Testis (tissue), 3 donors: ENCODE data around the gene PA2G4. TPM values are rescaled to one million over a fixed set of nuclear protein-coding genes. Genes with fewer than 3 reads are reported as not detected.
A peak's percentile ranks its signal among the peaks of the same experiment; 100 is the strongest.

Source experiments
- DNase-seq: peaks from one replicate; pipeline ENCODE4 v3.0.0-alpha.2; 2019
- H3K27ac ChIP-seq, 2 donors: fragments of 200-600 bp; sonication (generic); one replicate each; pipeline ENCODE4 v1.5.1; 2019
- H3K27me3 ChIP-seq: fragments of 200-600 bp; sonication (generic); one replicate; pipeline ENCODE4 v1.5.1; 2019
- H3K36me3 ChIP-seq: fragments of 200-600 bp; sonication (generic); one replicate; pipeline ENCODE4 v1.5.1; 2017; ENCODE audit warnings: low read depth; ENCODE audit errors: missing control alignments
- H3K4me1 ChIP-seq: fragments of 200-600 bp; sonication (generic); one replicate; pipeline ENCODE4 v1.5.1; 2019
- H3K4me3 ChIP-seq, 2 donors: fragments of 200-600 bp; sonication (generic); one replicate each; pipeline ENCODE4 v1.5.1; 2017 to 2019
- H3K9me3 ChIP-seq: fragments of 200-600 bp; sonication (generic); one replicate; pipeline ENCODE4 v1.5.1; 2017
- POLR2A ChIP-seq: fragments of 450-650 bp; IDR thresholded peaks from one replicate; pipeline ENCODE4 v1.6.1; 2017; ENCODE audit warnings: antibody characterized with exemption, mild to moderate bottlenecking, moderate library complexity
- WGBS, 2 donors: methylation state at CpG; one replicate each; pipeline ENCODE4 v1.1.5; 2018; 5-methylcytosine and 5-hydroxymethylcytosine counted together
- intact Hi-C: fragments of 100-400 bp; cut with DNase I; formaldehyde crosslinking; loops from one replicate; pipeline ENCODE4 v1.15.1; 2023; ENCODE audit warnings: low total_unique reads
- polyA plus RNA-seq: library from polyadenylated mRNA; stranded (reverse); fragments of 350-450 nt; fragmentation: Illumina TruSeq; extraction: RNeasy Lipid Tissue Mini Kit (QIAGEN cat#74804); gene quantifications from one replicate; pipeline ENCODE4 v1.2.3, GENCODE V29; 2014; ENCODE audit warnings: low read depth, low replicate concordance; ENCODE audit not compliant: insufficient read depth
- total RNA-seq, 2 donors: library from RNA; depleted of rRNA; stranded (reverse); fragments of >200 nt; gene quantifications; one replicate each; pipeline ENCODE4 v1.2.3, GENCODE V29; 2016
- TF ChIP-seq, protein P1 (sequence below), 3 experiments: fragments of 450-650 bp in 2 of 3; fragments of 200-600 bp in 1 of 3; sonication (generic) in 1 of 3; IDR thresholded peaks; one replicate each; pipeline ENCODE4 v1.5.1; 2016 to 2019; ENCODE audit warnings: antibody characterized with exemption in 3 of 3, mild to moderate bottlenecking in 2 of 3, moderate library complexity in 1 of 3

The PA2G4 gene
- total and polyA plus RNA-seq, 3 donors from 2014 or later: 61.0 to 190 (median 81.4) TPM

- 41 to 47% methylated on average over 6 of the region's 6 CpGs for WGBS, 2 donors
- Histone ChIP-seq H3K4me3 (peak overlapping the region; percentile 84 to 92), H3K36me3 (no peaks in the 10 kb centered on the region), H3K27ac (peak overlapping the region in 1 of 2 donors; percentile 41), H3K27me3 (no peaks in the 10 kb centered on the region), H3K4me1 (peaks cover 12% of the 10 kb centered on the region), H3K9me3 (no peaks in the 10 kb centered on the region)
- intact Hi-C loops: no loop called here
- no peak for DNase-seq
- no peak for TF ChIP-seq POLR2A
- TF ChIP-seq, protein P1, sequence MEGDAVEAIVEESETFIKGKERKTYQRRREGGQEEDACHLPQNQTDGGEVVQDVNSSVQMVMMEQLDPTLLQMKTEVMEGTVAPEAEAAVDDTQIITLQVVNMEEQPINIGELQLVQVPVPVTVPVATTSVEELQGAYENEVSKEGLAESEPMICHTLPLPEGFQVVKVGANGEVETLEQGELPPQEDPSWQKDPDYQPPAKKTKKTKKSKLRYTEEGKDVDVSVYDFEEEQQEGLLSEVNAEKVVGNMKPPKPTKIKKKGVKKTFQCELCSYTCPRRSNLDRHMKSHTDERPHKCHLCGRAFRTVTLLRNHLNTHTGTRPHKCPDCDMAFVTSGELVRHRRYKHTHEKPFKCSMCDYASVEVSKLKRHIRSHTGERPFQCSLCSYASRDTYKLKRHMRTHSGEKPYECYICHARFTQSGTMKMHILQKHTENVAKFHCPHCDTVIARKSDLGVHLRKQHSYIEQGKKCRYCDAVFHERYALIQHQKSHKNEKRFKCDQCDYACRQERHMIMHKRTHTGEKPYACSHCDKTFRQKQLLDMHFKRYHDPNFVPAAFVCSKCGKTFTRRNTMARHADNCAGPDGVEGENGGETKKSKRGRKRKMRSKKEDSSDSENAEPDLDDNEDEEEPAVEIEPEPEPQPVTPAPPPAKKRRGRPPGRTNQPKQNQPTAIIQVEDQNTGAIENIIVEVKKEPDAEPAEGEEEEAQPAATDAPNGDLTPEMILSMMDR (IDR thresholded peaks at IDR 0.05): no peak
Observed at GRCh38 chr12:56103066-56103711, 1.2 kb upstream of the PA2G4 start.

GRCh38 chr12:56103823-56104108 lies 593 bp upstream of the PA2G4 start:
- Histone ChIP-seq H3K36me3 (no peaks in the 10 kb centered on the region), H3K9me3 (no peaks in the 10 kb centered on the region), H3K27ac (peak overlapping the region; percentile 41 to 88), H3K4me3 (peak overlapping the region; percentile 84 to 92), H3K27me3 (no peaks in the 10 kb centered on the region), H3K4me1 (peaks cover 12% of the 10 kb centered on the region)
- 0 to 1% methylated on average over 8 of the region's 8 CpGs for WGBS, 2 donors
- intact Hi-C loops: no loop called here
- TF ChIP-seq POLR2A: no peak
- TF ChIP-seq, protein P1 (IDR thresholded peaks at IDR 0.05): no peak
- no peak for DNase-seq

DNA sequence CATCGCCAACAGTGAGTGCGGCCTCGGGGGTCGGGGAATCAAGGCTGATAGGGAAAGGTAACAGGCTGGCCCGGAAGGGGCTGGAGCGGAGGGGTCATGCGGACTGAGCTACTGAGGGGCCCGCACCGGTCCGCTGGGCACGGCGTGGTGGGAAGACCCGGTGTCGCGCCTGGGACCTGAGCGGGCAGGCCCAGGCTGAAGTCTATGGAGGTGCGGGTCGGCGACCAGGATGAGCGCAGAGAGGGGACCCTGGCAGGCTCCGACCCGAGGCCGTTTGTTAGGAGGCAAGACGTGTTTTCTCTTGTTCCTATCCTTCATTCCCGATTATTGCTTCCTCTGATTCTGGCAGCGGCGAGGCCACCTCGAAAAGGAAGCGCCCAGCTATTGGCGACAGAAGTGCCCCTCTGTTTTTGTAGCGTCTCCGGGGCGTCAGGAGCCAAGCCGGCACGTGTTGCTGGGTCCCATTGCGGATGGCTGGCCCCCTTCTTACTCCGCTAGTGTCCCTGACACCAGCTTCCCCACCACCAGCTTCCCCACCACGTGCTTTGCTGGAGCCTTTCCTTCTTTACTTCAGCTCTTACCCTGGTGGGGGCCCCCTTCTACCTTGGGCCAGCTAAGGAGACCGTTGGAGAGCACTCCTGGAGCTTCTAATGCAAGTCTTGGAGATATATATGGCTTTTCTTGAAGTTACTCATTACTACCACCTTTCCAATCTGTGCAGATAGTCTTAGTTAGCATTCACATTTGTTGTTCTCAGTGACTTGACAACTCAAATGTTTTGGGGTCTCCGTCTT lies 653 bp downstream of the PA2G4 start:
- 1% methylated on average over 36 to 40 of the region's 40 CpGs for WGBS, 2 donors
- TF ChIP-seq, protein P1 (IDR thresholded peaks at IDR 0.05): no peak
- no peak for TF ChIP-seq POLR2A
- intact Hi-C loops: no loop called here
- H3K36me3 ChIP-seq: no peaks in the 10 kb centered on the region
- peak overlapping the region; percentile 84 to 92 for H3K4me3 ChIP-seq
- H3K4me1 ChIP-seq: peaks cover 12% of the 10 kb centered on the region
- peak overlapping the region; percentile 41 to 88 for H3K27ac ChIP-seq
- H3K27me3 ChIP-seq: no peaks in the 10 kb centered on the region
- DNase-seq: no peak
- H3K9me3 ChIP-seq: no peaks in the 10 kb centered on the region

DNA sequence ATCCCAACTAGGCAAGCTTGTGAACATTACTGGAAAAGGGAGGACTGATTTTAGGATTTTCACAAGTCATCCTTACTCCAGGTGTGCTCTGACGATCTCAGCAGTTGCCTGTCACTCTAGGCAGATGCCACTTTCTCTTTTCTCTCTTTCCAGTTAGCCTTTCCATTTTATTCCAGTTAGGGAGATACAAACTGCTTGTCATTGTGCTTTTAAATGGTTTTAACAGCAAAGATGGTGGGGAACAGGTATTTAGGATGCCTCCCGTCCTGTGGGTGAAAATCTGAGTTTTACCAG lies 1.2 kb downstream of the PA2G4 start:
- Histone ChIP-seq H3K27me3 (no peaks in the 10 kb centered on the region), H3K4me1 (peaks cover 12% of the 10 kb centered on the region), H3K4me3 (peak overlapping the region; percentile 84 to 92), H3K36me3 (no peaks in the 10 kb centered on the region), H3K9me3 (no peaks in the 10 kb centered on the region), H3K27ac (no peak overlapping the region)
- intact Hi-C loops: no loop called here
- no peak for TF ChIP-seq POLR2A
- TF ChIP-seq, protein P1 (IDR thresholded peaks at IDR 0.05): no peak
- WGBS, 2 donors: 17 to 32% methylated on average over 2 of the region's 2 CpGs
- no peak for DNase-seq

GRCh38 chr12:56107242-56107641 lies 2.9 kb downstream of the PA2G4 start:
- intact Hi-C loops: no loop called here
- TF ChIP-seq POLR2A: no peak
- TF ChIP-seq, protein P1 (IDR thresholded peaks at IDR 0.05): no peak
- no peak overlapping the region for H3K4me3 ChIP-seq
- no peak overlapping the region for H3K27ac ChIP-seq
- peaks cover 12% of the 10 kb centered on the region for H3K4me1 ChIP-seq
- H3K27me3 ChIP-seq: no peaks in the 10 kb centered on the region
- DNase-seq: no peak
- no peaks in the 10 kb centered on the region for H3K36me3 ChIP-seq
- 91 to 93% methylated on average over 3 of the region's 3 CpGs for WGBS, 2 donors
- no peaks in the 10 kb centered on the region for H3K9me3 ChIP-seq
